T-helper 9 cell (primary cell): Measurements from ENCODE around the gene PJA1.

Experiments used
- DNase-seq: peaks from one replicate; pipeline ENCODE4 v3.0.0-alpha.2; 2020

Gene PJA1

GRCh38 chrX:69140837-69141236 lies 24.4 kb downstream of the PJA1 start:
- no peak for DNase-seq

GRCh38 chrX:69139516-69139915 lies 25.7 kb downstream of the PJA1 start:
- DNase-seq, result no peak

GRCh38 chrX:69138512-69138911 lies 26.7 kb downstream of the PJA1 start:
- no peak for DNase-seq

DNA sequence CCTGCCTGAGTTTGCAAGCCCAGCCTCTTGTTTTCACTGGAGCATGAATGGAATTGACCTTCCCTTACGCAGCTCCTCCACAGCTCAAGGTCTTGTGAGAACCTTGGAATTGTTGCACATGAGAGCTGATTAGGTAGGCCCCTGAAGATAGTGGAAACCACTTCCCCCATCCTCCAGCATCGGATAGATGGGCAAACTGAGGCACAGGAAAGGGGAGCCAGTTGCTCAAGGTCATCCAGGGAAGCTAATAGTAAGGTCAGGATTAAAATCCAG lies 27.2 kb downstream of the PJA1 start:
- no peak for DNase-seq

DNA sequence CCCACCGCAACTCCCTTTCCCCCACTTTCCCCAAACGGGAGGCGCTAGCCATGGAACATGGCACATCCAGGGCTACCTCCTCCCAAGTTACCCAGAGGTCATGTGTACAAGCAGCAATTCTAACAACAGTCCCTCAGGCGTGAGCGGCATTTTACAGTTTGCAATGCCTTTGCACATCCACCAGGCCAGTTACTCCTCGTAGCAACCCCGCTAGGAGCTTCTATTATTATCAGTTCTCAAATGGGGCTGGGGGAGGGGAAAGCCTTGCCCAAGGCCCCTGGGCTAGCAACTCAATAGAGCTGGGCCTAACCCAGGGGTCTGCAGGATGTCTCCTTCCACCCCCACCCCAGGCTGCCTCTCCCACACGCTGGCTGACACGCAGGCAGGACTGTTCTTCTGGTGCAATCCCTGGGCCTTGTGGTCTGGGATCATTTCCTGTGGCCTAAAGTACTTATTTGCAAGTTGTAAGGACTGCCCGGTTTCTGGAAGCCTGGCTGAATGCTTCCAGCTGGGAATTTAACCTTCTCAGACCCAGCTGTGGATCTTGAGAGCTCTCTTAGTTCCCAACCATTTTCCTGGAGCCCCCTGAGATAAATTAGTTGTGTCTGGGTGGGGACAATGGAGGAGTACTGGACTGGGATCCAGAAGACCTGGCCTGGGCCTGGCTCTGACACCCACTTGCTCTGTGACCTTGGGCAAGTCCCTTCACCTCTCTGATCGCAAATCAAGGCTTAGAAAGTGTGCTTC lies 27.7 kb downstream of the PJA1 start:
- DNase-seq, result no peak

GRCh38 chrX:69136546-69137331 lies 28.5 kb downstream of the PJA1 start:
- no peak for DNase-seq

GRCh38 chrX:69133921-69134542 lies 31.2 kb downstream of the PJA1 start:
- DNase-seq, result no peak

GRCh38 chrX:69131886-69132285 lies 33.4 kb downstream of the PJA1 start:
- DNase-seq, result no peak

DNA sequence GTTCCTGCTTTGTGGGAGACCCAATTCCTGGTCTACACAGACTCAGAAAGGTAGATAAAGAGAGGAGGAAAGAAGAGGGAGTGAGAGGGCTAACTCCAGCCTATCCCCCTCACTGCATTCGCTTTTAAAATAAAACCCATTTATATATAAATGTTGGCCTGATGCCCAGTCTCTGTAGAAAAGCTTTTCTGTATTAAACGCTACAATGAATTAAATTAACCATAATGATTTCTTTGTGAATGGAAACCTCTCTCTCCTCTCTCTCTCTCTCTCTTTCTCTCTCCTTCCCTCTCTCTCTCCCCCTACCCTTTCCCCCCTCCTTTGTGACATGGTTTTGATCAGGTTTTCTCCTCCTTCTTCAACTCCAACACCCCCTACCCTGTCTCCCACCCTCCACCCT lies 34.8 kb downstream of the PJA1 start:
- no peak for DNase-seq

GRCh38 chrX:69128588-69128987 lies 36.7 kb downstream of the PJA1 start:
- DNase-seq, result no peak

DNA sequence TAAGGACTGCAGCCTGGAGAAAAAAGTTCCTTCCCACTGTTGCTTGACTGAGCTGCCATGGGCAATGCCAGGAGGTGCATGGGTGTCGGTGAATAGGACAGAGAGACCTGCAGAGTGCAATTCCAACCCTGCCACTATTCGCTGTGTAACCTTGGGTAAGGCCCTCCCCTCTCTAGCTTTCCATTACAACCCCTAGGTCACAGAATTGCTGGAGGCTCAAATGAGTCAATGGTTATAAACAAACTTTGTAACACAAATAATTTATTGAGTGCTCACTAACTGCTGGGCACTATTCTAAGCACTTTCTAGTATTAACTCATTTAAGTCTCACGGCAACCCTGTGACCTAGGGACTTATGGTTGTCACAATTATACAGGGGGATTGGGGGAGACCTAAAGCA lies 37.8 kb downstream of the PJA1 start:
- no peak for DNase-seq

DNA sequence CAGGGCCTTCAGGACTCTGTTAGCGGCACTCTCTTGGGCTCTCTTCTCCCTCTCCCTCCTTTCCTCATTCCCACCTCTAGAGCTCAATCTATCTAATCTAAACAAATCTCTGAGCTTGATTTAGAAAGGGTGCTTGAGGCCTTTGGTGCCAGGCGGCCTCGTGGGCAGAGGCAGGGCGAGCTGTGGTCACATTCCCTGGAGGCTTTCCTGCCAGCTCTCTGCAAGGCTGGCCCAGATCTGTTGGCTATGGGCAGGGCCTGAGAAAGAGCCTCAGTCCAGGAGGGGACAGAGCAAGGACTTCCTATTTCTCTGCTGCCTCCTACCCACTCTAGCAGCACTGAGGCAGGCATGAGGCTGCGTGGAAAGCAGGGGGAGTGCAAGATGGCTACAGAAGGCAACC lies 38.6 kb downstream of the PJA1 start:
- no peak for DNase-seq

GRCh38 chrX:69125094-69125493 lies 40.2 kb downstream of the PJA1 start:
- DNase-seq, result no peak

GRCh38 chrX:69124108-69124507 lies 41.1 kb downstream of the PJA1 start:
- no peak for DNase-seq

DNA sequence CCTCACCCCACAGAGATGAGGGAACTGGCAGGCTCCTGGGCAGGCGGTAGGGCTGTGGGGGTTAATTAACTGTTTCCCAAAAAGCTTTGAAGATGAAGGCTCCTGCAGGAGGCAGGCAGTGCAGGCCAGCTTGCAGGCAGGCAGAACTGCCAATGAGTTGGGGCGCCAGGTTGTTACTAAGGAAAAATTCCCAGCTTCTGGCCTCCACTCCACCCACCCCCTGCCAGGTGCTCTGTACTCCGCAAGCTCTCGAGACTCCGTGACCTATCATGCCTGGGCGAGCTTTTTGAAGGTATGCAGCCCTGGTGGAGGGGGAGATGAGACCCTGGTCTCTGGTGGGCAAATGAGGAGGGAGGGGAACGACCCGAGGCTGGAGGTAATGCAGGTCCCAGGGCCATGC lies 41.8 kb downstream of the PJA1 start:
- no peak for DNase-seq

DNA sequence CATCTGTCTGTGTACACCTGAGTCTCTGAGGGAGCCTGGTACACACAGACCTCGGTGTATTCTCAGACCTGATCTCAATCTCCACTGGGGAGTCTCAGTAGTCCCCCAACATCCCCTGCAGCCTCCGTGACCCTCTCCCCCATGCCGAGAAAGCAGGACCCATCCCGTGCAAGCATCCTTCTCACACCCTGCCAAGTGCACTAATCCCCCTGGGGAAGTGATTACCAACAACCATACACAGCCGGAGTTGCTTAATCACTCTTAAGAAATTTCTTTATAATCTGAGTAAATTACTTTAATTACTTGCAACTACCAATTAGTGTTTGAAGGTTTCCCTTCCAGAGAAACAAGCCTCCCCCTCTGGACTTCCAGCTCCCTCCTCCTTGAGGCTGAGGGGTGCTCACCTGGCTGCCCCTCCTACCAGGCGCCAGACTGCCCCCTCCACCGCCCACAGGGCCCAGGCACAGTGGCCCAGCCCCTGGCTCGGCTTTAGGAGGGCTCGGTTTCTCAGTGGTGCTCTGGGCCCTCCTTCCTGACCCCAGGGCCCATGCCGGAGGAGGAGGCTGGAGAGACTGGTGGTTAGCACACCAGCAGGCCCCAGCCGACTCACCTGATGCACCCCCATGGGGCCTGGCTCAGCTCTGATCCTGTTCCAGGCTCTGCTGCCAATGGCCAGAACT lies 43.8 kb downstream of the PJA1 start:
- DNase-seq, result no peak

GRCh38 chrX:69120476-69120875 lies 44.8 kb downstream of the PJA1 start:
- no peak for DNase-seq

GRCh38 chrX:69119122-69119521 lies 46.1 kb downstream of the PJA1 start:
- DNase-seq, result no peak

GRCh38 chrX:69117876-69118526 lies 47.3 kb downstream of the PJA1 start:
- no peak for DNase-seq

- DNase-seq, result no peak
Observed at GRCh38 chrX:69116077-69116476, 49.2 kb downstream of the PJA1 start.

DNA sequence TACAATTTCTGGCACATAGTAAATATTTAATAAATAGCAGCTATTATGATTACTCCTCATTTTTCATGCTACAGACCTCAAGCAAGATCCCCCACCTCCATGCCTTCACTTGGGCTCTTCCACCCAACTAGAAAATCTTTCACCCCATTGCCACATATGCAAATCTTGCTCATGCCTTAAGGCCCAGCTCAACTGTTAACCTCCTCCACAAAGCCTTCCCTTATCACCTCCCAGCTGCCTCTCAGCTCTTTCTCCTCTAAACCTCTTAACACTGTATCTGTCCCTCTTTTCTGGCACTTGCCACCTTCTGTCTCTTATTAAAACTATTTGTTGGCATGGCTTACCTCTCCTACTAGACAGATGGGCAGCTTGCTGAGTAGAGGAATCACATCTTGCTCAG lies 51.5 kb downstream of the PJA1 start:
- DNase-seq, result no peak
